GOT3 (cell line): Measurements from ENCODE around the gene ARRDC1.
A peak's percentile ranks its signal among the peaks of the same experiment; 100 is the strongest.
"Not testable (repeated sequence)": the region's sequence is repeated elsewhere in the genome, so short reads cannot be mapped to it uniquely, and the experiment has no call there.

Experiments used
- DNase-seq: peaks from one replicate; lab custom pipeline; 2025; ENCODE audit warnings: mixed read lengths; lab: John Stamatoyannopoulos, UW

The ARRDC1 gene

DNA sequence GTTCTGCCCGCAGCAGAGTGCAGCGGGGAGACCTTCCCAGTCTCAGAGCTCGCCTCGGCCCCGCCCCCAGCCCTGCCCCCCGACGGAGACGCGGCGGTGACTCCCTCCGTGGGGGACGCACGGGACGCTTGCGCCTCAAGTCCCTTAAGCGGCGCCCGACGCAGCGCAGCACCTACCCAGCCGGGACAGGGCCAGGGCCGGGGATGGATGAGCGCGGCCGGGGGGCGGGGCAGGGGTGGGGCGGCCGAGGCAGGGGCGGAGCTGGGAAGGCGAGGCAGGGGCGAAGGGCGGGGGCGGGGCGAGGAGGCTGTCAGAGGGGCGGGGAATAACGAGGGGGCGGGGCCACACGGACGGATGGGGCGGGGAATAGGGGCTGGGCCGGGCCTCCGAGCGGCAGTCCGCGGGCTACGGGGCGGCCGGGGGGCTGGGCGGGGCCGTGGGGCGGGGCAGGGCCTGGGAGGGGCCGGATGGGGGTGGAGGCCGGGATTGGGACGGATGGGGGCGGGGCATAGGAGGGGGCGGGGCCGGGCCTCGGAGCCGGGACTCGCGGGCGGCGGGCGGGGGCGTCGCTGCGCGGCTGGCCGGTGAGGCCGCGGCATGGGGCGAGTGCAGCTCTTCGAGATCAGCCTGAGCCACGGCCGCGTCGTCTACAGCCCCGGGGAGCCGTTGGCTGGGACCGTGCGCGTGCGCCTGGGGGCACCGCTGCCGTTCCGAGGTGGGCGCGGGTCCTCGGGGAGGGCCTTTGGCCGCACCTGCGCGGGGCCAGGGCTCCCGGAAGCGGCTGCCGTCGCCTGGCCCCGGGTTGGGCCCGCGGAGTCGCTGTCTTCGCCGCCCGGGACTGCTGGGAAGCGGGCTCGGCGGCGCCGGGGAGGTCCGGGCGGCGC is at the start of gene ARRDC1:
TSS of gene ARRDC1 (plus strand) at position 566 of the 884 bp plus-strand sequence. CDS start at position 598, 32 bp downstream.
- peak; percentile 55 for DNase-seq

- DNase-seq = no peak
Measured at GRCh38 chr9:137556069-137556838, 49.2 kb upstream of the ARRDC1 start.

GRCh38 chr9:137558127-137558526 is 47.4 kb upstream of the ARRDC1 start:
- DNase-seq = no peak

GRCh38 chr9:137564134-137564533 is 41.4 kb upstream of the ARRDC1 start:
- no peak for DNase-seq

- no peak for DNase-seq
Measured at GRCh38 chr9:137564817-137565411, 40.6 kb upstream of the ARRDC1 start.

- not testable (repeated sequence) for DNase-seq
Measured at GRCh38 chr9:137568445-137568844, 37.0 kb upstream of the ARRDC1 start.

- DNase-seq = no peak
Measured at GRCh38 chr9:137569609-137570203, 35.8 kb upstream of the ARRDC1 start.

- DNase-seq = no peak
Measured at GRCh38 chr9:137570566-137570965, 34.9 kb upstream of the ARRDC1 start.

DNA sequence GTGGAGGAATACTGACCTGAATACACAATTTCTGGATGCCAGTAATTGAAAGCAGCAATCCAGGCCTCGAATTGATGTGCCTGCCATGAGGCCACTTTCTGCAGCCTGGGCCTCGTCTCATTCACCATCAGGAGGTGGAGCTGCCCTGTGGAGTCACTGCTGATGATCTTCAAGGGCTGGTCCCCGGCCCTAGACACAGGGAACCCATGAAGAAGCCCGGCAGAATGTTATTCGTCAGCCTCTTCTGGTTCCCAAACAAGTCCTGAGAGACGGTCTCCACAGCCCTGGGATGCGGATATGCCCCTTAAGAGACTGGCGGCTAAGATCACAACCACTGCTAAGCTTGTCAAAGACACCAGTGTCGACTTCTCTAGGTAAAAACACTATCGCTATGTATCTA is 31.3 kb upstream of the ARRDC1 start:
- no peak for DNase-seq

DNA sequence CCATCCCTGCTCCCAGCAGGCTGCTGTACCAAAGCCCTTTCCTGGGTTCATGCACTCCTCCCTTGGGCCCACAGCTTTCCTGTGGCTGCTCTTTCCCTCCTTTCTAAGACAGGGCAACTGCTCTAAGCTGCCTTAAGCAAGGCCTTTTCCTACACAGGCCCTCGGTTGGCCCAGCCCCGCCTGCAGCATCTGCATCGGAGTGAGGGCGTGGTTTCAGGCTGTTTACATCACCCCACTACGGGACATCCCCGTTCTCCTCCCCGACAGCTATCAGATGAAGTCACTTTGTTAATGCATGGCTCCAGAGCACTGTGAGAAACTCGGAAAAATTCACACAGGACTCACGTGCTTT is 30.1 kb upstream of the ARRDC1 start:
- DNase-seq = no peak

DNA sequence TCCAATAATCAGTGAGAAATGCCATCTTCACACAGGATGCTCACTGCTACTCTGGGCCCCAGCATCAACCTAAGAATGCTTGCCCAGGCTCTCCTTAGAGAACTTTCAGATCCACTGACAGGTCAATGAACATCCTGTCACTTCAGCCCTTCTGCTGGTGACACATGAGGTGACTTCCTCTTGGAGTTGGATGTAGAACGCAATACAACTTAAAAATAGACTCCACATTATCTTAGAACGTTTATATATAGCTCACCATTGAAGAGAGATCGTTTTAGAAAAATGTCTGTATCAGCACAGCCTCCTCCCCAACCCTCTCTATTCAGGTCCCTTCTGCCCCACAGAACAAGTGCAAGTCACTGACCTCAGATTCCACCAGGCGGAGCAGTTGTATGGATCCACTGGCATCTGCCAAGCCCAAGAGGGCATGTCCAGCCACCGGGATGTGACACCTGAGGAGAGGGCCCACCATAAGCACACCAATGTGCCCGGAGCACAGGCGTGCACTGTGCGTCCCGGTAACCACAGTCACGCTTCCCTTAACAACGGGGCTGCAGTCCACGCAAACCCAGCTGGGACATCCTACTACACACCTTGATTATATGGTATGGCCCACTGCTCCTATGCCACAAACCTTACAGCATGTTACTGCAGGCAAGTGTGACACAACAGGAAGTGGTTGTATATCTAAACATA is 29.6 kb upstream of the ARRDC1 start:
- DNase-seq = no peak

DNA sequence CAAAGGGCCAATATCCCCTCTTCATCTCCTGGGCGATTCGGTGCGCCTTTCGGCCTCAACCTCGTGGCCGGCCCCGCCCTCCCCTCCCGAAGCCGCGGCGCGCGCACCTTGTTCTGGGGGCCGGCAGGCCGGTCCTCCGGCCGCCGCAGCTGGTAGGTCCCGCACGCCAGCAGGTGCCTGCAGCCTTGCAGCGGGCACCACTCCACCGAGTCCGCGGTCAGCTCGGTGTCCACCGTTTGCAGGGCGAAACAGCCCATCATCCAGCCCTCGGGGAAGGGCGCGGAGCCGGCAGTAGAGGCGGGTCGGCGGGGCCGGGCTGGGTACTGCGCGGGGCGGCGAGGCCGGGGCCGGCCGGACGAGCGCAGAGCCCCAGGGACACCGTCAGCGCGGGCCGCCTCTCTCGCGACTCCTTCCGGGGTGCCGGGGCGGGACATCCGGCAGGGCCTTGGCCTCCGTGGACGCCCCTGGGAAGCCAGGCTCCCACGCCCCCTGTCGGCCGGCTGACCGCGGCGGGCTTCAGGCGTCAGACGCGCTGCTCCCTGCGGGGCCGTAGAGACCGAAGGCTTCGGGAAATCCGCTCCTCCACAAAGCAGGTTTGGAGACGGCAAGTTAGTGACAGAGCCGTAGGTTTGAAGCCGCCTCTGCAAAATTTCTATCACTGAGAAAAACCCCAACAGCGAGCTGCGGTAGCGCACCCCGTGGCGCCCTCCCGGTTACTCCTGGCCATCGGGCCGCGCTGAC is 26.8 kb upstream of the ARRDC1 start, which contains the start of gene DPH7:
TSS of gene DPH7 (minus strand) at position 408 of the 741 bp plus-strand sequence. CDS start at position 260, 148 bp downstream.
- peak; percentile 49 for DNase-seq

- DNase-seq = no peak
Measured at GRCh38 chr9:137579259-137579604, 26.3 kb upstream of the ARRDC1 start.

GRCh38 chr9:137580209-137580953 is 25.1 kb upstream of the ARRDC1 start:
- no peak for DNase-seq

GRCh38 chr9:137580954-137581322 is 24.5 kb upstream of the ARRDC1 start:
- DNase-seq = no peak

DNA sequence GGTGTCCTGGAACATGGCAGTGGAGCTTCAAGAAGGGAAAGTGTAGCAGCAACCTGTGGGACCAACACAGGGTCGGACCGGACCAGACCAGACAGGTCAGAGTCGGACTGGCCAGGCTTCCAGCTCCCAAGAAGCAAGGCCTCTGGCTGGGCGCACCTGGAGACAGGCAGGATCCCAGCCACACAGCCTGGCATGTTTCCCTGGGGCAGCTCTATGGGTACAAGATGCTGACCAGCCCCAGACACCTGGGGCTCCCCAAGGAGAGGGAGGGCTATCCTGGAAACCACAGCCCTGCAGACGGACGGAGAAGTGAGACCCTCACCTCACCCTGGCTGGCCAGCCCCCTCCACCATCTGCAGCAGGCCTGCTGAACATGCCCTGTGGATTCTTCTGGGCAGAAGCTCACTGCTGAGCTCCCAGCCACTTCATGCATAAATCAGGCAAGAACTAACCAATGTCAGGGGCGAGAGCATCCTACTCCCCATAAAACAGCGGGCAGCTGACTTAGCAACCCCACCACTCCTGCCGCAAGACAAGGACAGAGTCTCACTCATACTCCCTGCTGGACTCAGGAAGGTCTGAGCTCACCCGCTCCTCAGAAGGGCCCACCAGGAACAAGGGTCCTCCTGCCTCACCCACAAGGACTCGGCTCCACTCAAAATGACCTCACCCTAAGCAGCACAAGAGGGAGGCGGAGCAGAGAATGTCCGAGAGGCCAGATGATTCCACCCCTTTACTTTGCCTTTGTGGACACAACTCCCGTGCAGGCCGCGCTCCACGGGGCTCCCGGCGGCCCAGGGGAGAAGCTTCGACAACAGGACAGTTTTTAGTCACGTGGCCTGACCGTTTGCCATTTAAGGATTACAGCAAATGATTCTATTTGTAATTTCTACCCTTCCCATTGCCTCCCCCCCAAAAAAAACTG is 23.9 kb upstream of the ARRDC1 start:
- DNase-seq = no peak

GRCh38 chr9:137582286-137582860 is 23.1 kb upstream of the ARRDC1 start:
- no peak for DNase-seq

- no peak for DNase-seq
Measured at GRCh38 chr9:137583347-137583746, 22.1 kb upstream of the ARRDC1 start.

DNA sequence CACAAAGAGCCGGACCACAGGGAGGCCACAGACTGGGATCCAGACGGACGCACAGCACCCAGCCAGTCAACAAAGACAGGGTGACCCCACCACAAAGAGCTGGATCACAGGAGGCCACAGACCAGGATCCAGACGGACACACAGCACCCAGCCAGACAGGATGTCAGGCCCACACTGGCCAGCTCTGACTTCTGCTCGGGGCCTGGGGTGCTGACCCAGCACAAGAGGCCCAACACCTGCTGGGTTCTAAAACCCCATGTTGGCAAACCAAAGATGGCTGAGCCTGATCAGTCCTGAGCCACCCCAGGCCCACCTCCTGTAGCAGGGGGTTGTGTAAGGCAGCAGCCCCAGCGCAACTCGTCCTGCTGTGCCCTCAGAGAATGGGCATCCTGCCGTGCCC is 21.5 kb upstream of the ARRDC1 start:
- no peak for DNase-seq
